Measurements from ENCODE around the gene CCDC57.

- TF ChIP-seq CTCF (IDR thresholded peaks at IDR 0.05) (no peak), POLR2A (IDR thresholded peaks at IDR 0.05) (no peak)
Measured at GRCh38 chr17:82091264-82092066, 121.2 kb downstream of the CCDC57 start.

Measured in right lobe of liver (tissue), 4 donors.